ENCODE measurements around the gene PTCHD4. TPM values are rescaled to one million over a fixed set of nuclear protein-coding genes. Genes with fewer than 3 reads are reported as not detected.
A peak's percentile ranks its signal among the peaks of the same experiment; 100 is the strongest.

Gene PTCHD4
- total RNA-seq, 1 donor from 2014 or later, result 2.7 TPM

DNA sequence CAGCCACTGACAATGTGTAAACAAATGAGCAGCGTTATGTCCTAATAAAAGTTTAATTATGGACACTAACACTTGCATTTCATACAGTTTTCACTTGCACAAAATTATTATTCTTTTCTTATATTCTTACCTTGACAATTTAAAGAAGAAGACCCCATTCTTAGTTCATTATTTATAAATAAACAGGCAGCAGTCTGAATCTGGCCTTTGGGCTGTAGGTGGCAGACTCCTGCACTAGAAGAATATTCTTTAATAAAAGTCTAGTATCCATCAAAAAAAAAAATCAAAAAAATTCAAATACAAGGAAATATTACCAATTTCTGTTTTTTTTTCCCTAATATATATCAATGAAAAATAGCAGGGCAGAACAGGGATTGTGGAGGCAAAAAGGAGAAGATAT lies 24.8 kb downstream of the PTCHD4 start:
- no peaks in the 10 kb centered on the region for H3K9me3 Mint-ChIP-seq (ENCODE audit: low read depth)
- DNase-seq (ENCODE audit: low spot score, unreplicated experiment), result no peak
- H3K36me3 Mint-ChIP-seq (ENCODE audit: insufficient read depth), result no peaks in the 10 kb centered on the region
- H3K27me3 Mint-ChIP-seq, result no peaks in the 10 kb centered on the region
- H3K27ac Mint-ChIP-seq, result no peak overlapping the region
- TF ChIP-seq, protein P1, sequence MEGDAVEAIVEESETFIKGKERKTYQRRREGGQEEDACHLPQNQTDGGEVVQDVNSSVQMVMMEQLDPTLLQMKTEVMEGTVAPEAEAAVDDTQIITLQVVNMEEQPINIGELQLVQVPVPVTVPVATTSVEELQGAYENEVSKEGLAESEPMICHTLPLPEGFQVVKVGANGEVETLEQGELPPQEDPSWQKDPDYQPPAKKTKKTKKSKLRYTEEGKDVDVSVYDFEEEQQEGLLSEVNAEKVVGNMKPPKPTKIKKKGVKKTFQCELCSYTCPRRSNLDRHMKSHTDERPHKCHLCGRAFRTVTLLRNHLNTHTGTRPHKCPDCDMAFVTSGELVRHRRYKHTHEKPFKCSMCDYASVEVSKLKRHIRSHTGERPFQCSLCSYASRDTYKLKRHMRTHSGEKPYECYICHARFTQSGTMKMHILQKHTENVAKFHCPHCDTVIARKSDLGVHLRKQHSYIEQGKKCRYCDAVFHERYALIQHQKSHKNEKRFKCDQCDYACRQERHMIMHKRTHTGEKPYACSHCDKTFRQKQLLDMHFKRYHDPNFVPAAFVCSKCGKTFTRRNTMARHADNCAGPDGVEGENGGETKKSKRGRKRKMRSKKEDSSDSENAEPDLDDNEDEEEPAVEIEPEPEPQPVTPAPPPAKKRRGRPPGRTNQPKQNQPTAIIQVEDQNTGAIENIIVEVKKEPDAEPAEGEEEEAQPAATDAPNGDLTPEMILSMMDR (IDR thresholded peaks at IDR 0.05; ENCODE audit: unreplicated experiment), result no peak
- H3K4me3 Mint-ChIP-seq (ENCODE audit: low read depth), result no peak overlapping the region
- H3K4me1 Mint-ChIP-seq (ENCODE audit: low read depth), result peaks cover 6% of the 10 kb centered on the region

GRCh38 chr6:48085131-48085741 lies 25.8 kb downstream of the PTCHD4 start:
- no peaks in the 10 kb centered on the region for H3K9me3 Mint-ChIP-seq (ENCODE audit: low read depth)
- TF ChIP-seq, protein P1 (IDR thresholded peaks at IDR 0.05; ENCODE audit: unreplicated experiment), result no peak
- no peak overlapping the region for H3K27ac Mint-ChIP-seq
- no peak overlapping the region for H3K4me3 Mint-ChIP-seq (ENCODE audit: low read depth)
- H3K4me1 Mint-ChIP-seq (ENCODE audit: low read depth), result peaks cover 16% of the 10 kb centered on the region
- DNase-seq (ENCODE audit: low spot score, unreplicated experiment), result no peak
- H3K36me3 Mint-ChIP-seq (ENCODE audit: insufficient read depth), result no peaks in the 10 kb centered on the region
- no peaks in the 10 kb centered on the region for H3K27me3 Mint-ChIP-seq

DNA sequence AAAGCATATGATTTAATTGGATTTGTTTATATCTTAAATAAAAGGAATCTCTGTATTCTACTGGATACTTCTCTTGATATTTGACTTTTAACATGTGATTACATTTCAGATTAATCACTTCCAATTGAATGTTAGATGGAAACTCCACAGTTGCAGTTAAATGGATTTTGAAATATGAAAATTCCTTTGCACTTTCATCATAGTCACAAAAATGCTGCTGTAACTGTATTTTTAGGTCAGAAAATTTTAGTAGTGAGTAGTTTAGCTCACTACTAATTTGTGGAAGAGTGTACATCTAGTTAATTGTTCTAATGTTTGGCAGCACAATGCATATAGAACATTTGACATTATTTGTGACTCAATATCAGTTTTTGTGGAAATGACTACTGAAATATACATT lies 26.8 kb downstream of the PTCHD4 start:
- TF ChIP-seq, protein P1 (IDR thresholded peaks at IDR 0.05; ENCODE audit: unreplicated experiment), result no peak
- no peak for DNase-seq (ENCODE audit: low spot score, unreplicated experiment)
- Mint-ChIP-seq H3K27ac (no peak overlapping the region), H3K4me1 (ENCODE audit: low read depth) (peaks cover 17% of the 10 kb centered on the region), H3K4me3 (ENCODE audit: low read depth) (no peak overlapping the region), H3K36me3 (ENCODE audit: insufficient read depth) (no peaks in the 10 kb centered on the region), H3K9me3 (ENCODE audit: low read depth) (no peaks in the 10 kb centered on the region), H3K27me3 (no peaks in the 10 kb centered on the region)

DNA sequence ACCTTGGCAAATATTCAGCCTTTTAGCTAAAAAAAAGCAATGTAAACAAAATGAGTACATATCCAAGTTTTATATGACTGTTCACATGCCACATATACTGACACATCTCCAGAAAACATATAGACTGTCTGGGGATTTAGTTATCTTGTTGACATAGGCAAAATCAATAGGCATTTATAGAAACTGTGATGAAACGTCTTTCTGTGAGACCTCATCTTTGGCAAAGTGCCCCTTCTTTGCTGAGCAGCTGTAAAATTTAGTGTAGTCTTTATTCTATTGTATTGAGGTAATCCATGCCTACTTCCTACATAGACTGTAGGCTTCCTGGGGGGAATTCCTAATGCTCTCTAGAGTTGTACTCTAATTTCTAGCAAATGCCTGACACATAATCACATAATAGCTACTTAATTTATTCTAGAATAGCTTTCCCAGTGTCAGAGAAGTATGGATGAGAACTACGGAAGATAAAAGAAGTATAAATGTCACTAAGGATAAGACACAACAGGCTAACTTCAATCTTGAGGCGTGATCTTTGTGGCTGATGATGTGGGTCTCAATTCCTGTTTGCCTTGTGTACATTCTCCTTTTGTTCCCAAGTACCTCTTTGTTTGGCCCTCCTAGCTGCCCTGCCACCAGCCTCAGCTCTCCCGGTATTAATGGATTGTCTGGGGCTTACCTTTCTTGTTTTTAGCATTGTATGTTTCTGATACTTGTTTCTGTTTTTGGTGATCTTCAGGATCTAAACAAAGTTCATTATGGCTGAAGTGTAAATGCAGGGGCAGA lies 30.6 kb downstream of the PTCHD4 start:
- TF ChIP-seq, protein P1 (IDR thresholded peaks at IDR 0.05; ENCODE audit: unreplicated experiment), result no peak
- DNase-seq (ENCODE audit: low spot score, unreplicated experiment), result no peak
- H3K9me3 Mint-ChIP-seq (ENCODE audit: low read depth), result peaks cover 8% of the 10 kb centered on the region
- no peaks in the 10 kb centered on the region for H3K27me3 Mint-ChIP-seq
- H3K4me3 Mint-ChIP-seq (ENCODE audit: low read depth), result no peak overlapping the region
- H3K4me1 Mint-ChIP-seq (ENCODE audit: low read depth), result peaks cover 12% of the 10 kb centered on the region
- peaks cover 5% of the 10 kb centered on the region for H3K36me3 Mint-ChIP-seq (ENCODE audit: insufficient read depth)
- H3K27ac Mint-ChIP-seq, result peak overlapping the region; percentile 86

DNA sequence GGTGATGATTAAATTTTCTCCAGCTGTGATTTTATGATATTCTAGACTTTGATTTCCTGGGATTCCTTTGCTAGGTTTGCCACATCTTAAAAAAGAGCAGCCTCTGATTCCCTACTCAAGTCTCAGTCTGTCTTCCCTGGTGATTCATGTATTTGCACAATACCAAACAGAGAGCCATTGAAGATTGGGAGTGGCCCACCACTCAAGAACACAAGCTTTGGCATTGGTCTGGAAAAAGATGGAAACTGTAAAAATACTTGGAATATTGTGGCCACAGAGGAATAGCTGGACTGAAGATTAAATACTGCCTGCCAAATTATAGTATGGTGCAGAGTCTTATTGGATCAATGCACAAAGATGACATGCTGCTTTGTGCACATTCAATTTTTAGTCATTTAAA lies 32.9 kb downstream of the PTCHD4 start:
- DNase-seq (ENCODE audit: low spot score, unreplicated experiment), result no peak
- H3K4me3 Mint-ChIP-seq (ENCODE audit: low read depth), result no peak overlapping the region

More for the DNA sequence above, 32.9 kb downstream of the PTCHD4 start:
- peaks cover 5% of the 10 kb centered on the region for H3K36me3 Mint-ChIP-seq (ENCODE audit: insufficient read depth)
- H3K27me3 Mint-ChIP-seq, result no peaks in the 10 kb centered on the region
- no peak overlapping the region for H3K27ac Mint-ChIP-seq
- TF ChIP-seq, protein P1 (IDR thresholded peaks at IDR 0.05; ENCODE audit: unreplicated experiment), result no peak
- H3K4me1 Mint-ChIP-seq (ENCODE audit: low read depth), result peaks cover 12% of the 10 kb centered on the region
- H3K9me3 Mint-ChIP-seq (ENCODE audit: low read depth), result peaks cover 8% of the 10 kb centered on the region

All from progenitor cell of endocrine pancreas (in vitro differentiated cells).